Uterus (tissue), 4 donors: ENCODE data around the gene CALM3. TPM values are rescaled to one million over a fixed set of nuclear protein-coding genes. Genes with fewer than 3 reads are reported as not detected.
"Not testable (repeated sequence)": the region's sequence is repeated elsewhere in the genome, so short reads cannot be mapped to it uniquely, and the experiment has no call there.

Experiments
- DNase-seq, 2 donors: peaks; one replicate each; pipeline ENCODE4 v3.0.0-alpha.2; 2019 to 2020
- H3K27ac ChIP-seq, 2 donors: fragments of 200-600 bp; sonication (generic); 1 replicate in 1 of 2; 2 replicates in 1 of 2; pipeline ENCODE4 v1.5.1; 2016 to 2018
- H3K27me3 ChIP-seq, 2 donors: fragments of 200-600 bp; sonication (generic); one replicate each; pipeline ENCODE4 v1.5.1; 2018 to 2019; ENCODE audit warnings: control low read depth in 1 of 2
- H3K36me3 ChIP-seq, 2 donors: fragments of 200-600 bp; sonication (generic); one replicate each; pipeline ENCODE4 v1.5.1; 2019; ENCODE audit warnings: control low read depth in 1 of 2
- H3K4me1 ChIP-seq, 2 donors: fragments of 200-600 bp; sonication (generic); one replicate each; pipeline ENCODE4 v1.5.1; 2018 to 2019; ENCODE audit warnings: control low read depth in 1 of 2
- H3K4me3 ChIP-seq, 2 donors: fragments of 200-600 bp; sonication (generic); 1 replicate in 1 of 2; 2 replicates in 1 of 2; pipeline ENCODE4 v1.5.1; 2018 to 2019; ENCODE audit warnings: mild to moderate bottlenecking in 1 of 2
- H3K9me3 ChIP-seq, 2 donors: fragments of 200-600 bp; sonication (generic); one replicate each; pipeline ENCODE4 v1.5.1; 2019; ENCODE audit warnings: control low read depth in 1 of 2
- POLR2A ChIP-seq, 2 donors: fragments of 450-650 bp; IDR thresholded peaks; one replicate each; pipeline ENCODE4 v1.6.1; 2016; ENCODE audit warnings: antibody characterized with exemption in 2 of 2, mild to moderate bottlenecking in 1 of 2, moderate library complexity in 1 of 2
- intact Hi-C: fragments of 100-400 bp; cut with DNase I; formaldehyde crosslinking; loops from one replicate; pipeline ENCODE4 v1.15.1; 2023; ENCODE audit warnings: low total_unique reads
- total RNA-seq, 4 donors: library from RNA; depleted of rRNA in 3 of 4; stranded (reverse); fragments of >200 nt in 3 of 4; gene quantifications; one replicate each; pipeline versions ENCODE4 v1.1.0 to v1.2.4, GENCODE V29; 2014 to 2023
- TF ChIP-seq, protein P1 (sequence below), 4 experiments: fragments of 200-600 bp in 2 of 4; fragments of 450-650 bp in 2 of 4; sonication (generic) in 2 of 4; IDR thresholded peaks; one replicate each; pipeline ENCODE4 v1.5.1; 2016 to 2019; ENCODE audit warnings: antibody characterized with exemption in 4 of 4, mild to moderate bottlenecking in 2 of 4, moderate library complexity in 1 of 4
- donor health status: DM: yes; HTN: yes; CAD: no.

The CALM3 gene
- total RNA-seq, 4 donors from 2014 or later = 83.8 to 225 (median 157) TPM

DNA sequence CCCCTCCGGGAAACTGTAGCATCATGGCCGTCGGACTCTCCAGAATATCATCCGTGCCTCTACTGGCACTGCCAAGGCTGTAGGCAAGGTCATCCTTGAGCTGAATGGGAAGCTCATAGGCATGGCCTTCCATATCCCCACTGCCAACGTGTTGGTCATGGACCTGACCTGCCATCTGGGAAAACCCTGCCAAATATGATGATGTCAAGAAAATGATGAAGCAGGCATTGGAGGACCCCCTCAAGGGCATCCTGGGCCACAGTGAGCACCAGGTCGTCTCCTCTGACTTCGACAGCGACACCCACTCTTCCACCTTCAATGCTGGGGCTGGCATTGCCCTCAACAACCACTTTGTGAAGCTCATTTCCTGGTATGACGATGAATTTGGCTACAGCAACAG is 41.9 kb upstream of the CALM3 start:
- H3K4me1 ChIP-seq = no peaks in the 10 kb centered on the region
- no peak overlapping the region for H3K4me3 ChIP-seq
- DNase-seq = no peak
- H3K27me3 ChIP-seq = no peaks in the 10 kb centered on the region
- H3K27ac ChIP-seq = no peak overlapping the region
- peaks cover 0 to 10% of the 10 kb centered on the region in 2 donors for H3K9me3 ChIP-seq
- no peaks in the 10 kb centered on the region for H3K36me3 ChIP-seq
- intact Hi-C loops = no loop called here
- TF ChIP-seq POLR2A (IDR thresholded peaks at IDR 0.05) = no peak
- TF ChIP-seq, protein P1, sequence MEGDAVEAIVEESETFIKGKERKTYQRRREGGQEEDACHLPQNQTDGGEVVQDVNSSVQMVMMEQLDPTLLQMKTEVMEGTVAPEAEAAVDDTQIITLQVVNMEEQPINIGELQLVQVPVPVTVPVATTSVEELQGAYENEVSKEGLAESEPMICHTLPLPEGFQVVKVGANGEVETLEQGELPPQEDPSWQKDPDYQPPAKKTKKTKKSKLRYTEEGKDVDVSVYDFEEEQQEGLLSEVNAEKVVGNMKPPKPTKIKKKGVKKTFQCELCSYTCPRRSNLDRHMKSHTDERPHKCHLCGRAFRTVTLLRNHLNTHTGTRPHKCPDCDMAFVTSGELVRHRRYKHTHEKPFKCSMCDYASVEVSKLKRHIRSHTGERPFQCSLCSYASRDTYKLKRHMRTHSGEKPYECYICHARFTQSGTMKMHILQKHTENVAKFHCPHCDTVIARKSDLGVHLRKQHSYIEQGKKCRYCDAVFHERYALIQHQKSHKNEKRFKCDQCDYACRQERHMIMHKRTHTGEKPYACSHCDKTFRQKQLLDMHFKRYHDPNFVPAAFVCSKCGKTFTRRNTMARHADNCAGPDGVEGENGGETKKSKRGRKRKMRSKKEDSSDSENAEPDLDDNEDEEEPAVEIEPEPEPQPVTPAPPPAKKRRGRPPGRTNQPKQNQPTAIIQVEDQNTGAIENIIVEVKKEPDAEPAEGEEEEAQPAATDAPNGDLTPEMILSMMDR (IDR thresholded peaks at IDR 0.05) = no peak

DNA sequence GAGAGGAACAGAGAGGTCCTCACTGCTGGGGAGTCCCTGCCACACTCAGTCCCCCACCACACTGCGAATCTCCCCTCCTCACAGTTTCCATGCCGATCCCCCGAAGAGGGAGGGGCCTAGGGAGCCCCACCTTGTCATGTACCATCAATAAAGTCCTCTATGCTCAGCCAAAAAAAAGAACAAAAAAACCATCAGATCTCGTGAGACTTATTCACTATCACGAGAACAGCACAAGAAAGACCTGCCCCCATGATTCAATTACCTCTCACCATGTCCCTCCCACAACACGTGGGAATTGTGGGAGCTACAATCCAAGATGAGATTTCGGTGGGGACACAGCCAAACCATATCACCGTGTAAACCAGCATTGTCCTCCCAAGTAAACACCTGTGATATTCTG is 41.5 kb upstream of the CALM3 start:
- H3K4me1 ChIP-seq, H3K27ac ChIP-seq, H3K27me3 ChIP-seq, intact Hi-C loops, H3K36me3 ChIP-seq, DNase-seq, H3K4me3 ChIP-seq: not testable (repeated sequence)
- H3K9me3 ChIP-seq = peaks cover 0 to 10% of the 10 kb centered on the region in 2 donors

DNA sequence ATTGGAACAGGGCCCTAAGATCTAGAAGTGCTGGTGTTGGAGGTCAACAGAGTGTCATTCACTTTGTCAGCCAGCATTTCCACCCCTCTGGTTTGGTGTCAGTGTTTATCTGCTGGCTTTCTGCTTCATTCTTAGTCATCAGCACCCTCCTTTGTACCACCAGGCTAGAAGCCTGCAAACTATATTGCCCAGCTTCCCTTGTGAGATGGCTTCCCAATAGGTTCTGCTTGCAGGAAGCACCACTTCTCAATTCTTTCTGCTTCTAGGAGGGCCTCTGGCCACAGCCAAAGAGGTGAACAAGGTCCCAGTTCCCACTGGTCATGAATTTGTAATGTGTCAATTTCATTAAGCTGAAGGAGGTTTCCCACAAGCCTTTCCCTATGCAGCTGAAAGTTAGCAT is 36.4 kb upstream of the CALM3 start:
- no peaks in the 10 kb centered on the region for H3K27me3 ChIP-seq
- no peaks in the 10 kb centered on the region for H3K36me3 ChIP-seq
- intact Hi-C loops = no loop called here
- TF ChIP-seq, protein P1 (IDR thresholded peaks at IDR 0.05) = no peak
- TF ChIP-seq POLR2A (IDR thresholded peaks at IDR 0.05) = no peak
- H3K4me1 ChIP-seq = no peaks in the 10 kb centered on the region
- H3K4me3 ChIP-seq = no peak overlapping the region
- no peak overlapping the region for H3K27ac ChIP-seq
- no peaks in the 10 kb centered on the region for H3K9me3 ChIP-seq
- no peak for DNase-seq

DNA sequence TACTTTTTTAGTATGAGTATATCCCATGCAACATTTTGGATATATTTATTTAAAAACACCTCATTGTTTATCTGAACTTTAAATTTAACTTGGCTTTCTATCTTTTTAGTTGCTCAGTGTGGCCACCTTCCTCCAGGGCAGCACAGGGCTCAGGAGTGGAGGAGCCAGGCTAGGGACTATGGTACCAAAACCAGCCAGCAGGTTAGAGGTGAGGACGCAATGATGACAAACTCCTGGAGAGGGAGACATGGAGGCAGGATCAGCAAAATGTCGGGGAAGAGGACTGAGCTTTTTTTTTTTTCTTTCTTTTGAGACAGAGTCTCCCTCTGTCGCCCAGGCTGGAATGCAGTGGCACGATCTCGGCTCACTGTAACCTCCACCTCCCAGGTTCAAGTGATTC is 29.6 kb upstream of the CALM3 start:
- Histone ChIP-seq H3K27me3 (no peaks in the 10 kb centered on the region), H3K4me3 (no peak overlapping the region), H3K9me3 (no peaks in the 10 kb centered on the region), H3K36me3 (no peaks in the 10 kb centered on the region), H3K4me1 (no peaks in the 10 kb centered on the region), H3K27ac (no peak overlapping the region)
- TF ChIP-seq POLR2A (IDR thresholded peaks at IDR 0.05) = no peak
- no peak for DNase-seq
- intact Hi-C loops = no loop called here

DNA sequence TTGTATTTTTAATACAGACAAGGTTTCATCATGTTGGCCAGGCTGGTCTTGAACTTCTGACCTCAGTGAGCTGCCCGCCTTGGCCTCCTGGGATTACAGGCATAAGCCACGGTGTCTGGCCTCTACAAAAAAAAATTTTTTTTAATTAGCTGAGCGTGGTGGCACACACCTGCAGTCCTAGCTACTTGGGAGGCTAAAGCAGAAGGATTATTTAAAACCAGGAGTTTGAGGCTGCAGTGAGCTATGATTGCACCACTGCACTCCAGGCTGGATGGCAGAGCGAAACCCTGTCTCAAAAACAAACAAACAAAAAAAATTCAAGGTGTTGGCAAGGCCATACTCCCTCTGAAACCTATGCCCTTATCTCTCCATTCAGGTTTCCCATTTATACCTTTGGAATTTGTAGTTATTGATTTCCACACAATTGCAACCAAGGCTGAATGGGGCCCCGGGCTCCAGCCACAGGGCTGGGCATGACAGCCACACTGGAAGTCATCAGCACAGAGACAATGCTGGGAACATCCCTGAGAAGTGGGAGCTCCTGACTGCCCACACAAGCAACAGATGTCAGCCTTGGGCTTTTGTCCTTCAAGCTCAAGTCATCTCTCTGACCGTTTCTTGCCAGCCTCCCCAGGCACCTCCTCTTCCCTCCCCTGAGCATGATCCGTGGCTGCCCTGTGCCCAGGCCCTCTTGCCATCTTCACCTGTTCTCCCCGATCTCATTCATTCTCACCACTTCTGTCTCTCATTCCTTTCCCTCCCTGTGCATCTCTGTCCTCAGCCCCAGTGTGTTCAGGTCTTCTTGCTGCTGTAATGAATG is 27.2 kb upstream of the CALM3 start:
- no peaks in the 10 kb centered on the region for H3K27me3 ChIP-seq
- no peaks in the 10 kb centered on the region for H3K4me1 ChIP-seq
- TF ChIP-seq POLR2A (IDR thresholded peaks at IDR 0.05) = no peak
- TF ChIP-seq, protein P1 (IDR thresholded peaks at IDR 0.05) = no peak
- H3K36me3 ChIP-seq = no peaks in the 10 kb centered on the region
- intact Hi-C loops = no loop called here
- H3K9me3 ChIP-seq = no peaks in the 10 kb centered on the region
- H3K27ac ChIP-seq = no peak overlapping the region
- H3K4me3 ChIP-seq = no peak overlapping the region
- DNase-seq = no peak

DNA sequence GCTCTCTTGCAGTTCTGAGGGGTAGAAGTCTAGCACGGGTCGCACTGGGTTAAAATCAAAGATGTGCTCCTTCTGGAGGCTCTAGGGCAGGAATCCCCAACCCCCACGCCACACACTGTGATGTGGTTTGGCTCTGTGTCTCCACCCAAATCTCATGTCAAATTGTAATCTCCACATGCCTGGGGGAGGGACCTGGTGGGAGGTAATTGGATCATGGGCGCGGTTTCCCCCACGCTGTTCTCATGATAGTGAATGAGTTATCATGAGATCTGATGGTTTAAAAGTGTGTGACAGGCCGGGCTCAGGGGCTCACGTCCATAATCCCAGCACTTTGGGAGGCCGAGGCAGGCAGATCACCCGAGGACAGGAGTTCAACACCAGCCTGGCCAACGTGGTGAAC is 26.6 kb upstream of the CALM3 start:
- H3K9me3 ChIP-seq = no peaks in the 10 kb centered on the region
- H3K27me3 ChIP-seq = no peaks in the 10 kb centered on the region
- H3K4me3 ChIP-seq = no peak overlapping the region
- intact Hi-C loops = no loop called here
- TF ChIP-seq POLR2A (IDR thresholded peaks at IDR 0.05) = no peak
- TF ChIP-seq, protein P1 (IDR thresholded peaks at IDR 0.05) = no peak
- DNase-seq = no peak
- H3K36me3 ChIP-seq = no peaks in the 10 kb centered on the region
- no peaks in the 10 kb centered on the region for H3K4me1 ChIP-seq
- H3K27ac ChIP-seq = no peak overlapping the region
